Liver (tissue), 3 donors: ENCODE measurements around the gene GLP2R.

ENCODE experiments used
- TAF1 ChIP-seq: conservative IDR thresholded peaks from 2 replicates; pipeline ENCODE4 v1.6.1; 2016; ENCODE audit warnings: antibody characterized with exemption, mild to moderate bottlenecking
- YY1 ChIP-seq: IDR thresholded peaks from 2 replicates; pipeline ENCODE4 v1.6.1; 2016; ENCODE audit warnings: antibody characterized with exemption, mild to moderate bottlenecking
- TF ChIP-seq, protein P1 (sequence below): fragments of 150-350 bp; IDR thresholded peaks from 2 replicates; pipeline ENCODE4 v1.5.1; 2017; ENCODE audit warnings: improper control_type of control experiment, low read depth, low read length; ENCODE audit not compliant: missing input control
- donor health status: healthy.
- donor health status: healthy.

DNA sequence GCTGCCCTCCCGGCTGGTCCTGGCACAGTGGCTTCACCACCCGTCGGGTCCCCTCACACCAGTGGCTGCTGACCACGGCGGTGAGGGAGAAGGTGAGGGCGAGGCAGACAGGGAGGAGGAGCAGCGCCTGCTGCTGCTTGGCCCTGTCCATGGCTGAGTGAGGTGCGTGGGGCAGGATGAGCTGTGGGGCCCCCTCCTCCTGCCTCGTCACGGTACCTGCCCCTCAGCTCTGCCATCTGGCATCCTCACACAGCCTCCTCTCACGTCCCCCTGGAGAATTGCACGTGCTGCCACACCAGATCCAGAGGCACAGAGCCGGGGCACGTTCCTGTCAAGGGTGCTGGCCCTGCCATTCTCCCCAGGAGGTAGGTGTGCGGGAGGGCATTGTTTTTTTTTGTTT, 3.8 kb upstream of the GLP2R start, which contains the start of gene GSG1L2:
- TF ChIP-seq, protein P1, sequence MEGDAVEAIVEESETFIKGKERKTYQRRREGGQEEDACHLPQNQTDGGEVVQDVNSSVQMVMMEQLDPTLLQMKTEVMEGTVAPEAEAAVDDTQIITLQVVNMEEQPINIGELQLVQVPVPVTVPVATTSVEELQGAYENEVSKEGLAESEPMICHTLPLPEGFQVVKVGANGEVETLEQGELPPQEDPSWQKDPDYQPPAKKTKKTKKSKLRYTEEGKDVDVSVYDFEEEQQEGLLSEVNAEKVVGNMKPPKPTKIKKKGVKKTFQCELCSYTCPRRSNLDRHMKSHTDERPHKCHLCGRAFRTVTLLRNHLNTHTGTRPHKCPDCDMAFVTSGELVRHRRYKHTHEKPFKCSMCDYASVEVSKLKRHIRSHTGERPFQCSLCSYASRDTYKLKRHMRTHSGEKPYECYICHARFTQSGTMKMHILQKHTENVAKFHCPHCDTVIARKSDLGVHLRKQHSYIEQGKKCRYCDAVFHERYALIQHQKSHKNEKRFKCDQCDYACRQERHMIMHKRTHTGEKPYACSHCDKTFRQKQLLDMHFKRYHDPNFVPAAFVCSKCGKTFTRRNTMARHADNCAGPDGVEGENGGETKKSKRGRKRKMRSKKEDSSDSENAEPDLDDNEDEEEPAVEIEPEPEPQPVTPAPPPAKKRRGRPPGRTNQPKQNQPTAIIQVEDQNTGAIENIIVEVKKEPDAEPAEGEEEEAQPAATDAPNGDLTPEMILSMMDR: no peak
- TF ChIP-seq TAF1: no peak
- no peak for TF ChIP-seq YY1
